Colonic mucosa (tissue), 4 donors: ENCODE results near the gene NRARP. TPM values are rescaled to one million over a fixed set of nuclear protein-coding genes. Genes with fewer than 3 reads are reported as not detected.

Experiments used
- DNase-seq: peaks from one replicate; pipeline ENCODE4 v3.0.0-alpha.2; 2020
- H3K27ac ChIP-seq: fragments of 200-600 bp; one replicate; pipeline ENCODE4 v1.8.0; 2021
- H3K27me3 ChIP-seq: fragments of 200-600 bp; one replicate; pipeline ENCODE4 v1.8.0; 2021
- H3K36me3 ChIP-seq: fragments of 200-600 bp; one replicate; pipeline ENCODE4 v1.8.0; 2021
- H3K4me1 ChIP-seq: fragments of 200-600 bp; one replicate; pipeline ENCODE4 v1.8.0; 2021; ENCODE audit warnings: mild to moderate bottlenecking
- H3K4me3 ChIP-seq: fragments of 200-600 bp; one replicate; pipeline ENCODE4 v1.8.0; 2021
- H3K9ac ChIP-seq, 2 donors: one replicate each; pipeline ENCODE4 v1.7.0; 2013; ENCODE audit warnings: control low read depth in 2 of 2, low read depth in 2 of 2, low read length in 2 of 2
- H3K9me3 ChIP-seq: fragments of 200-600 bp; one replicate; pipeline ENCODE4 v1.8.0; 2021
- intact Hi-C: fragments of 100-400 bp; cut with DNase I; formaldehyde crosslinking; loops from one replicate; pipeline ENCODE4 v1.14.1; 2022
- total RNA-seq, 2 donors: library from RNA; stranded (reverse); fragmentation: NEBNext Ultra II Directional in 1 of 2; extraction: Animal tissue kit (Norgen Biotek cat#: 25700) in 1 of 2; gene quantifications; one replicate each; pipeline ENCODE4 v1.2.1, GENCODE V29; 2021
- TF ChIP-seq, protein P1 (sequence below): fragments of 200-600 bp; IDR thresholded peaks from one replicate; pipeline ENCODE4 v1.8.0; 2022; ENCODE audit warnings: antibody characterized with exemption, mild to moderate bottlenecking
- donor health status: healthy.
- donor health status: DM: no; HTN: no; CAD: no.
- donor health status: DM: no; HTN: no; CAD: no.

Gene NRARP
- total RNA-seq, 2 donors from 2014 or later: 120 to 178 TPM

DNA sequence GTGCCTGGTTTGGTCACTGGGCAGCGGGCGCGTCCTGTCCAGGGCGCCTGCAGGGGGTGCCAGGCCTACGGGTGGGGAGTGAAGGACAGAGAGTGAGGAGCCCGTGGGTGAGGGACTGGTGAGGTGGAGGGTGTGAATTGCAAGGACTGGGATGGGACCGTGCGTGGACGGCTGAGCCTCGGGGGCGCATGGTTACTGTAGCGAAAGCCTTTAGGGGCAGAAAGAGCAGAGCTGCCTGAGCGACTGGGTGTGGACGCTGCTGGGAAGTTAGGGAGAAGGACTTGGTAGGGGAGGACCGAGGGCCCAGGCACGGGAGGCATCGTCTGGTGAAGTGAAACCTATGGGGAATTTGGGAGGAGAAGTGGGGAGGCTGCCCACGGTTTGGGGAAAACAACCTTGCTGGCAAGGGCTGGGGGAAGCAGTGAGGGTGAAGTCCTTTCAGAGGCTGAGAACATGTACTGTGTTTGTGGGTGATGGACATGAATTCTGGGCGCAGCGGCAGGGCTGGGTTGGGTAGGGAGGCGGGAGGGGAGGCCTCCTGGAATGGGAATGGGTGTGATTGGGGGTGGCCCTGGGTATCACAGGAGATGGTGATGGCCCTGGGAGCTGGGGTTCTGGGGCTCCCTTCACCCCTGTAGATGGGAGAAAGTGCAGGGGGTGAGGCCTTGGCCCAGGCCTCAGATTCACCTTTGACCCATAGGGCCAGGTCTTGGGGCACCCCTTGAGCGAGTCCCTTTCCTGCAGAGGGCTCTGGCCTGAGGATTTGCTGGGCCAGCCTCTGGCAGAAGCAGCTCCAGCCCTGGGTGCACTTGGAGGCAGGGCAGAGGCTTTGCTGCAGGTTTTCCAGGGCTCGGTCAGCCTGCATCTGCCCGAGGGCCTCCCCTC is 26.2 kb downstream of the NRARP start:
- no peaks in the 10 kb centered on the region for H3K36me3 ChIP-seq
- no peaks in the 10 kb centered on the region for H3K27me3 ChIP-seq
- no peak for DNase-seq
- H3K4me3 ChIP-seq: no peak overlapping the region
- TF ChIP-seq, protein P1, sequence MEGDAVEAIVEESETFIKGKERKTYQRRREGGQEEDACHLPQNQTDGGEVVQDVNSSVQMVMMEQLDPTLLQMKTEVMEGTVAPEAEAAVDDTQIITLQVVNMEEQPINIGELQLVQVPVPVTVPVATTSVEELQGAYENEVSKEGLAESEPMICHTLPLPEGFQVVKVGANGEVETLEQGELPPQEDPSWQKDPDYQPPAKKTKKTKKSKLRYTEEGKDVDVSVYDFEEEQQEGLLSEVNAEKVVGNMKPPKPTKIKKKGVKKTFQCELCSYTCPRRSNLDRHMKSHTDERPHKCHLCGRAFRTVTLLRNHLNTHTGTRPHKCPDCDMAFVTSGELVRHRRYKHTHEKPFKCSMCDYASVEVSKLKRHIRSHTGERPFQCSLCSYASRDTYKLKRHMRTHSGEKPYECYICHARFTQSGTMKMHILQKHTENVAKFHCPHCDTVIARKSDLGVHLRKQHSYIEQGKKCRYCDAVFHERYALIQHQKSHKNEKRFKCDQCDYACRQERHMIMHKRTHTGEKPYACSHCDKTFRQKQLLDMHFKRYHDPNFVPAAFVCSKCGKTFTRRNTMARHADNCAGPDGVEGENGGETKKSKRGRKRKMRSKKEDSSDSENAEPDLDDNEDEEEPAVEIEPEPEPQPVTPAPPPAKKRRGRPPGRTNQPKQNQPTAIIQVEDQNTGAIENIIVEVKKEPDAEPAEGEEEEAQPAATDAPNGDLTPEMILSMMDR: no peak
- no peaks in the 10 kb centered on the region for H3K9me3 ChIP-seq
- H3K9ac ChIP-seq: peak overlapping the region in 1 of 2 donors; percentile 97
- H3K4me1 ChIP-seq: peaks cover 15% of the 10 kb centered on the region
- H3K27ac ChIP-seq: peak overlapping the region; percentile 90
- intact Hi-C loops: no loop called here

DNA sequence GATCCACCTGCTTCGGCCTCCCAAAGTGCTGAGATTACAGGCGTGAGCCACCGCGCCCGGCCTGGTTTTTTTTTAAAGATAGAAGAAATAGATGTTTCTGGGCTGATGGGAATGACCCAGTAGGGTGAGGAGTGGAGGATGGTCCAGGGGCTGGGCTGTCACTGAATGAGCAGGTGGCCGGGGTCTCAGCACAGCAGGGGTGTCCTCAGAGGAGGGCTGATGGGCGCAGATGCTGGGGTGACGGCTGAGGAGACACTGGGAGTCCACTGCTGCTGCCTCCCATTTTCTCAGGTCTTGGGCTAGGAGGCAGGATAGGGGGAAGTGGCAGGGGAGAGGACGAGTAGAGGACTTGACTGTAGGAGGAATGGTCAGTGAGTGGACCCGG is 26.9 kb downstream of the NRARP start:
- DNase-seq: no peak
- intact Hi-C loops: no loop called here
- Histone ChIP-seq H3K9ac (no peak overlapping the region), H3K27ac (no peak overlapping the region), H3K36me3 (no peaks in the 10 kb centered on the region), H3K4me3 (no peak overlapping the region), H3K4me1 (peaks cover 15% of the 10 kb centered on the region), H3K27me3 (no peaks in the 10 kb centered on the region), H3K9me3 (no peaks in the 10 kb centered on the region)
- TF ChIP-seq, protein P1: no peak

- intact Hi-C loops: no loop called here
- Histone ChIP-seq H3K27me3 (no peaks in the 10 kb centered on the region), H3K9me3 (no peaks in the 10 kb centered on the region), H3K9ac (peak overlapping the region in 1 of 2 donors; percentile 69), H3K4me3 (no peak overlapping the region), H3K27ac (peak overlapping the region; percentile 41), H3K4me1 (peaks cover 22% of the 10 kb centered on the region), H3K36me3 (no peaks in the 10 kb centered on the region)
- TF ChIP-seq, protein P1: no peak
- DNase-seq: no peak
Observed at GRCh38 chr9:137273611-137274320, 28.3 kb downstream of the NRARP start.

DNA sequence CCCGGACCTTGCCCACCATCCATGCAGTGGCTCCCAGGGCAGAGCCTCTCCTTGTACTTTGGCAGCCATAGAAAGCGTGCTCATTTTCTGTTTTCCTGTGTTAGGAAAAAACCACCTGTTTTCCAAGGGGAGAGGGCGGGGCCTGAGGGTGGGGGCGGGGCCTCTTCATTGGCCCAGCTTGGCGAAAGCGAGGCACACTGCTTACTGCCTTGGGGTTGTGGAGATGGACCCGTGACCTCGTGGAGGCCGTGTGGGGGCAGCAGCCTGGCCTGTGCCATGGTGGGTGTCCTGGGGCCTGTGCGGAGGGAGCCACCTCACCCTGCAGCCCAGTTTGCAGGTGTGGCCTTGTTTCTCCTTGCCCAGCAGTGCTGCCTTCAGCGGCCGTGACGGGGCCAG is 29.0 kb downstream of the NRARP start:
- Histone ChIP-seq H3K9me3 (no peaks in the 10 kb centered on the region), H3K27ac (no peak overlapping the region)
- DNase-seq: no peak

More for the DNA sequence above, 29.0 kb downstream of the NRARP start:
- no peaks in the 10 kb centered on the region for H3K27me3 ChIP-seq
- no peak overlapping the region for H3K4me3 ChIP-seq
- intact Hi-C loops: no loop called here
- H3K36me3 ChIP-seq: no peaks in the 10 kb centered on the region
- H3K9ac ChIP-seq: no peak overlapping the region
- TF ChIP-seq, protein P1: no peak
- H3K4me1 ChIP-seq: peaks cover 24% of the 10 kb centered on the region
